K562 (cell line): Measurements from ENCODE around the gene TLE3. TPM values are rescaled to one million over a fixed set of nuclear protein-coding genes. Genes with fewer than 3 reads are reported as not detected.
A peak's percentile ranks its signal among the peaks of the same experiment; 100 is the strongest.

Experiments used
- CCNT2 ChIP-seq: IDR thresholded peaks from 2 replicates; pipeline ENCODE4 v1.6.1; 2011; ENCODE audit warnings: borderline replicate concordance, low read depth, mild to moderate bottlenecking, moderate library complexity, mixed read lengths, low read length; ENCODE audit not compliant: insufficient read length; ENCODE audit errors: extremely low read depth
- EP400 ChIP-seq: fragments of 450-650 bp; IDR thresholded peaks from 2 replicates; pipeline ENCODE4 v1.6.1; 2017; ENCODE audit warnings: antibody characterized with exemption, mild to moderate bottlenecking, moderate library complexity
- FOXP4 ChIP-seq: sonication (generic); formaldehyde crosslinking; IDR thresholded peaks from 2 replicates; pipeline ENCODE4 v1.8.0; 2022; ENCODE audit warnings: mild to moderate bottlenecking, missing genetic modification reagents, borderline replicate concordance
- HNRNPUL1 ChIP-seq: fragments of 200-400 bp; formaldehyde crosslinking; IDR thresholded peaks from 2 replicates; pipeline ENCODE4 v1.6.1; 2017; ENCODE audit warnings: low read length
- JUND ChIP-seq, 2 experiments: IDR thresholded peaks; 2 replicates in 1 of 2; 3 replicates in 1 of 2; pipeline ENCODE4 v1.6.1; 2011; ENCODE audit warnings: borderline replicate concordance in 2 of 2, low read depth in 2 of 2, low read length in 2 of 2, improper control_type of control experiment in 1 of 2, missing biosample characterization in 1 of 2, missing genetic modification characterization in 1 of 2, missing genetic modification reagents in 1 of 2
- NUFIP1 ChIP-seq: fragments of 450-650 bp; IDR thresholded peaks from 2 replicates; pipeline ENCODE4 v1.6.1; 2018; ENCODE audit not compliant: partially characterized antibody
- PHF21A ChIP-seq: fragments of 450-650 bp; IDR thresholded peaks from 2 replicates; pipeline ENCODE4 v1.6.1; 2017; ENCODE audit warnings: low read depth, borderline replicate concordance
- PTTG1 ChIP-seq: fragments of 450-650 bp; IDR thresholded peaks from 2 replicates; pipeline ENCODE4 v1.6.1; 2016; ENCODE audit warnings: low read depth, mild to moderate bottlenecking, missing genetic modification characterization, missing compliant biosample characterization
- REST ChIP-seq, 2 experiments: fragments of 450-650 bp; formaldehyde crosslinking in 1 of 2; IDR thresholded peaks; 2 replicates each; pipeline versions ENCODE4 v1.4.0 to v1.6.1; 2014 to 2020; ENCODE audit warnings: mild to moderate bottlenecking in 2 of 2, borderline replicate concordance in 1 of 2, low read depth in 1 of 2
- TAF15 ChIP-seq: fragments of 200-400 bp; formaldehyde crosslinking; IDR thresholded peaks from 2 replicates; pipeline ENCODE4 v1.6.1; 2017; ENCODE audit warnings: mild to moderate bottlenecking, low read depth, low read length, moderate library complexity
- ZNF76 ChIP-seq: fragments of 250-450 bp; sonication (Bioruptor Pico); IDR thresholded peaks from 2 replicates; pipeline ENCODE4 v1.4.0; 2020; ENCODE audit warnings: mild to moderate bottlenecking, moderate library complexity, borderline replicate concordance
- polyA plus RNA-seq, 8 experiments: library from polyadenylated mRNA; depleted of rRNA in 4 of 8; stranded (reverse) in 5 of 8; unstranded in 3 of 8; fragments of >200 nt; fragmentation: Nextera tagmentation in 2 of 8; fragmentation: Illumina TruSeq in 1 of 8; extraction: Ambion mirVana in 2 of 8; extraction: Trizol in 1 of 8; gene quantifications; 2 replicates each; pipeline versions ENCODE4 v1.2.1 to v1.2.3, GENCODE V29; 2011 to 2014; ENCODE audit warnings: inconsistent platforms in 1 of 8, missing spikeins in 1 of 8
- total RNA-seq, 7 experiments: library from RNA; depleted of rRNA in 6 of 7; stranded (reverse); fragments of >200 nt in 6 of 7; fragmentation: Illumina TruSeq in 2 of 7; extraction: Trizol in 2 of 7; gene quantifications; 2 replicates each; pipeline versions ENCODE4 v1.2.1 to v1.2.3, GENCODE V29; 2011 to 2021; ENCODE audit warnings: low replicate concordance in 1 of 7
- TF ChIP-seq, protein P1 (sequence below): sonication (generic); formaldehyde crosslinking; IDR thresholded peaks from 2 replicates; pipeline ENCODE4 v1.9.0; 2022; ENCODE audit warnings: mild to moderate bottlenecking, missing genetic modification reagents

The TLE3 gene
- total and polyA plus RNA-seq, 9 of the 15 experiments (the other 6 are each of a cell fraction or from before 2014, with no cell fraction given): 1.5 to 84.2 (median 14.1) TPM

DNA sequence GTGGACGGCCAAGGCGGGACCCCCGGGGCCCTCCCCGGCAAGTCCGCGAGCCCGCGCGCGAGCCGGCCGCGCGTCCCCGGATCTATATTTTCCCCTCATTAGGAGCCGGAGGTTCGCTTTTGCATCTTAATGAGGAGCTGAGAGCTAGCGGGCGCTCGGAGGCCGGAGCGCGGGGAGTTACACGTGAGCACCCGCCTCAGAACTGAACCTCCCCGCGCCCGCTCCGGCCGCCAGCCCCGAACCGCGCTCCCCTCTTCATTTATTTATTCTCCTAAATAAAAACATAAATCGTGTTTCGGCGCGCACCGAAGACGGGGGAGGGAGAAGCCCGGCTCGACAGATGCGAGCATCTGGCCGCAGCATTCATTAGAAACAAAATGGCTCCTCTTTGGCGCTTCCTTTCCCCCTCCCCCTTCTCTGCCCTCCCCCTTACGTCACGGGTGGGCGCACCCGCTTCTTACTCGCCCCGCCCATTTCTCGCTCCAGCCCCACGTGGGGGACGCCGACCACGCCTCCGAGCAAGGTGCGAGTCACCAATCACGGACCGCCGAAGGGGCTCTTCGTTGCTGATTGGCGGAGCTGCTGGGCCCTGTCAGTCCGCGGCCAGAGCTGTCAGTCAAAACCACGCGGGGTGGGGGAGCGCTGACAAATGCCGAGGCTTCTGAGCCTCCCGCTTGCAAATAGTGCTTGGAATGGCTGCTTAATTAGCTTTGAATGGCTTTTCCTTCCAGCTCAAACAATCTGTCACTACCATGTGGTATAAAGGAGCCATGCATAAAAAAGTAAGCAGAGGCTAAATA lies 1.6 kb upstream of the TLE3 start (continued):
- no peak for TF ChIP-seq FOXP4 (CRISPR knock-in tag)
- no peak for TF ChIP-seq ZNF76
- TF ChIP-seq HNRNPUL1: no peak
- no peak for TF ChIP-seq PTTG1 (tag)
- no peak for TF ChIP-seq PHF21A
- TF ChIP-seq TAF15: no peak
- peak; percentile 62 for TF ChIP-seq CCNT2
- TF ChIP-seq, protein P1, sequence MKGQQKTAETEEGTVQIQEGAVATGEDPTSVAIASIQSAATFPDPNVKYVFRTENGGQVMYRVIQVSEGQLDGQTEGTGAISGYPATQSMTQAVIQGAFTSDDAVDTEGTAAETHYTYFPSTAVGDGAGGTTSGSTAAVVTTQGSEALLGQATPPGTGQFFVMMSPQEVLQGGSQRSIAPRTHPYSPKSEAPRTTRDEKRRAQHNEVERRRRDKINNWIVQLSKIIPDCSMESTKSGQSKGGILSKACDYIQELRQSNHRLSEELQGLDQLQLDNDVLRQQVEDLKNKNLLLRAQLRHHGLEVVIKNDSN (CRISPR knock-in tag): peak; percentile 89
- peak; percentile 83 for TF ChIP-seq EP400
- no peak for TF ChIP-seq JUND (IDR thresholded peaks at IDR 0.05; ENCODE audit: borderline replicate concordance, low read depth, low read length)
- no peak; the same call in 2 of the 3 replicates for TF ChIP-seq JUND (tag; IDR thresholded peaks at IDR 0.05; ENCODE audit: borderline replicate concordance, low read depth, low read length)
- TF ChIP-seq REST (IDR thresholded peaks at IDR 0.05; ENCODE audit: borderline replicate concordance): no peak
- TF ChIP-seq REST (CRISPR knock-in tag; IDR thresholded peaks at IDR 0.05; ENCODE audit: low read depth): no peak
- TF ChIP-seq NUFIP1: no peak
